ENCODE results near the gene PRKAR1B. TPM values are rescaled to one million over a fixed set of nuclear protein-coding genes. Genes with fewer than 3 reads are reported as not detected.

Gene PRKAR1B
- total and polyA plus RNA-seq, 5 donors = 20.7 to 38.3 (median 23.8) TPM

DNA sequence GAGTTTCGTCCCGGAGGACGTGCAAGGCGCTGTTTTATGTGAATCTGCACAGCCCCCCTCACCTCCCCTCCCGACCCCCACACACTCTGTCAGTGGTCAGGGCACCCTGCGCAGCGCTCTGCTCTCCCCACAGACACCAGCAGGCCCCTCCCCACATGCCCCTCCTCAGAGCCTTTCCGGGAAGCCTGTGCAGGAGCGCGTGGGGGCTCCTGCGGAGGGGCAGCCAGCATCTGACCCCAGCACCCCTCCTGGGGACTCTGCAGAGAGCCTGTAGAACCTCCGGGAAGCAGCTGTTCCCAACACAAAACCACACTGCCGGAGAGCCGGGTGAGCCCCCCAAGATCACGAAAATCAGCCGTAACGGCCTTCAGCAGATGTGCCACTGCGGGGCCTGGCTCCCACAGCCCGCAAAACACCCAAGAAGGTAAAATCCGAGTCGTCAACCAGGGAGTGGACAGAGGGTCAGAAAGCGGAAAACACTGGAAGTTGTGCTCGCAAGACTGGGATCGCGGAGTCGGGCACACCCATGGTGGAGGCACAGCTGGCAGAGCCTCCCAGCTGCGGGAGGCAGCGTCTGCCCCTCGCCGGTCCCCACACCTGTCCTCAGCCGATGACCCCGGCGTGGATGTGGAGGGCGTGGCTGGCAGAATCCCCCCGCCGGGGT lies 153.7 kb downstream of the PRKAR1B start:
- Histone ChIP-seq H3K4me1 (ENCODE audit: control insufficient read depth, insufficient read depth, low read length) (peaks cover 3% of the 10 kb centered on the region), H3K27ac (ENCODE audit: low read length) (no peak overlapping the region), H3K4me3 (ENCODE audit: low read length) (no peak overlapping the region), H3K9me3 (ENCODE audit: control insufficient read depth, low read length) (no peaks in the 10 kb centered on the region), H3K27me3 (ENCODE audit: control insufficient read depth, insufficient read depth) (no peaks in the 10 kb centered on the region)
- peak in 2 of 3 donors; percentile 32 to 35 for DNase-seq
- intact Hi-C loops (cut with DNase I) = no loop called here
- 95% methylated on average over 36 of the region's 36 CpGs for WGBS
- no peak for ATAC-seq

GRCh38 chr7:572416-573268 lies 154.4 kb downstream of the PRKAR1B start:
- ATAC-seq (no peak), DNase-seq (peak in 2 of 3 donors; percentile 46 to 52)
- H3K27me3 ChIP-seq (ENCODE audit: control insufficient read depth, insufficient read depth) = no peaks in the 10 kb centered on the region
- no peak overlapping the region for H3K27ac ChIP-seq (ENCODE audit: low read length)
- no peaks in the 10 kb centered on the region for H3K9me3 ChIP-seq (ENCODE audit: control insufficient read depth, low read length)
- 91% methylated on average over 45 of the region's 45 CpGs for WGBS
- peaks cover 6% of the 10 kb centered on the region for H3K4me1 ChIP-seq (ENCODE audit: control insufficient read depth, insufficient read depth, low read length)
- intact Hi-C loops (cut with DNase I) = no loop called here
- no peak overlapping the region for H3K4me3 ChIP-seq (ENCODE audit: low read length)

DNA sequence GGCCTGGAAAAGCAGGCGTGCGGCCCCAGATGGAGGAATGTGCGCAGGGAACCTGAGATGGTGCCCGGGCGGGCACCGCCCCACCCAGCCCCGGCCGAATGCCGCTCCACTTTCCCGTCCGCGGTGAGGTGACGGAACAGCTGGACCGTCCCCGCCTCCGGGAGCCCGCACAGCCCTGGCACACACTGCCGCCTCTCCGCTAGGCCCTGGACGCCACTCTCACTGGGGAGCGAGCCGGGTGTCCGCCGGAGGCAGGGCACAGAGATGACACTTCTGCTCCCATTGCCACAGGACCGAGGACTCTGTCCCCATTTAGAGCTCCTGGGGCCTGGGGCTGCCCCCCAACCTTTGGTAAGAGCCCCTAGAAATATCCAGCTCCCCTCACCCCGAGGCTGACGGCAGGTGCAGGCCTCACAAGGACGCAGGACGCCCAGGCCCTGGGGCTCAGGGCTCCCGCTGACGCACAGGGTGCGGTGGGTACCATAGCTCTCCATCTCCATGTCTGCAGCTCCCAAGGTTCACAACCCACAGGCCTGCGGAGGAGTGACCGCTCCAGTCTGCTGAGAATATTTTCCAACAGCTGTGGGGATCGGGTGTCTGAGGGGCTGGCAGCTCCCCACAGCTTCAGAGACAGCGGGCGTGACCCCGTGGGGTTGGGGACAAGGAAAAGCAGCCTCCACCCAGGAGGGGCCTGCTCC lies 155.2 kb downstream of the PRKAR1B start:
- Histone ChIP-seq H3K4me3 (ENCODE audit: low read length) (no peak overlapping the region), H3K9me3 (ENCODE audit: control insufficient read depth, low read length) (no peaks in the 10 kb centered on the region), H3K4me1 (ENCODE audit: control insufficient read depth, insufficient read depth, low read length) (peaks cover 6% of the 10 kb centered on the region), H3K27me3 (ENCODE audit: control insufficient read depth, insufficient read depth) (no peaks in the 10 kb centered on the region), H3K27ac (ENCODE audit: low read length) (no peak overlapping the region)
- intact Hi-C loops (cut with DNase I) = no loop called here
- WGBS = 98% methylated on average over 38 of the region's 38 CpGs
- DNase-seq (peak in 2 of 3 donors; percentile 38 to 51), ATAC-seq (no peak)

DNA sequence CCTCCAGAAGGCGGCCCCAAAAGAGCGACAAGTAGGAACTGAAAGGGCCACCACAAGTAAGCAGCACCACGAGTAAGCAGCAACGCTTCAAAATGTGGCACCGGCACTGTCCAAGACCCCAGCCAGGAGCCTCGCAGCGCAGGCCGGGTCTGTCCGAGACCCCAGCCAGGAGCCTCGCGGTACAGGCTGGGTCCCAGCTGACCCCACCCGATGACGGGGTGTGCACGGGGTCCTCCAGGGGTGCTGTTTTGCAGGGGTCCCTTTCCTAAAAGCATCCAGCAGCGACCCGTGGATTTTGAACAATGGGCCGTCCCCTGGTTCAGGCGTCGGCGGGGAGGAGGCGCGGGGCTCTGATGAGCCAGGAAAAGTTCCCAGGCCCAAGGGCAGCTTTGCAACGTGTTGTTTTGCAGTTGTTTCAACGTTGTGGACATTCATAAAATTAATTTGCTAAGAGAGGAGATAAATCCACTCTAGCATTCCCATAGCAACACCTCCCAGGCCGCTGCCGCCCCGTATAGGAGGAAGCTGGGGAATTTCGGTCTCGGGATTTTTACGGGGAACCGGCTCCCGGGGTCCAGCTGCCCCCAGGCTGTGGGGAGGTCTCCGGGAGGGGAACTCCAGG lies 155.9 kb downstream of the PRKAR1B start:
- Histone ChIP-seq H3K27me3 (ENCODE audit: control insufficient read depth, insufficient read depth) (no peaks in the 10 kb centered on the region), H3K9me3 (ENCODE audit: control insufficient read depth, low read length) (no peaks in the 10 kb centered on the region), H3K4me1 (ENCODE audit: control insufficient read depth, insufficient read depth, low read length) (peaks cover 6% of the 10 kb centered on the region), H3K4me3 (ENCODE audit: low read length) (no peak overlapping the region), H3K27ac (ENCODE audit: low read length) (no peak overlapping the region)
- WGBS = 94% methylated on average over 33 of the region's 33 CpGs
- ATAC-seq (no peak), DNase-seq (peak in 2 of 3 donors; percentile 36 to 49)
- intact Hi-C loops (cut with DNase I) = no loop called here

- intact Hi-C loops (cut with DNase I) = no loop called here
- Histone ChIP-seq H3K4me3 (ENCODE audit: low read length) (no peak overlapping the region), H3K27ac (ENCODE audit: low read length) (no peak overlapping the region), H3K4me1 (ENCODE audit: control insufficient read depth, insufficient read depth, low read length) (peaks cover 6% of the 10 kb centered on the region), H3K27me3 (ENCODE audit: control insufficient read depth, insufficient read depth) (no peaks in the 10 kb centered on the region), H3K9me3 (ENCODE audit: control insufficient read depth, low read length) (no peaks in the 10 kb centered on the region)
- ATAC-seq (no peak), DNase-seq (no peak)
- 86% methylated on average over 14 of the region's 14 CpGs for WGBS
These were observed 156.3 kb downstream of the PRKAR1B start for GRCh38 chr7:570801-571070.

DNA sequence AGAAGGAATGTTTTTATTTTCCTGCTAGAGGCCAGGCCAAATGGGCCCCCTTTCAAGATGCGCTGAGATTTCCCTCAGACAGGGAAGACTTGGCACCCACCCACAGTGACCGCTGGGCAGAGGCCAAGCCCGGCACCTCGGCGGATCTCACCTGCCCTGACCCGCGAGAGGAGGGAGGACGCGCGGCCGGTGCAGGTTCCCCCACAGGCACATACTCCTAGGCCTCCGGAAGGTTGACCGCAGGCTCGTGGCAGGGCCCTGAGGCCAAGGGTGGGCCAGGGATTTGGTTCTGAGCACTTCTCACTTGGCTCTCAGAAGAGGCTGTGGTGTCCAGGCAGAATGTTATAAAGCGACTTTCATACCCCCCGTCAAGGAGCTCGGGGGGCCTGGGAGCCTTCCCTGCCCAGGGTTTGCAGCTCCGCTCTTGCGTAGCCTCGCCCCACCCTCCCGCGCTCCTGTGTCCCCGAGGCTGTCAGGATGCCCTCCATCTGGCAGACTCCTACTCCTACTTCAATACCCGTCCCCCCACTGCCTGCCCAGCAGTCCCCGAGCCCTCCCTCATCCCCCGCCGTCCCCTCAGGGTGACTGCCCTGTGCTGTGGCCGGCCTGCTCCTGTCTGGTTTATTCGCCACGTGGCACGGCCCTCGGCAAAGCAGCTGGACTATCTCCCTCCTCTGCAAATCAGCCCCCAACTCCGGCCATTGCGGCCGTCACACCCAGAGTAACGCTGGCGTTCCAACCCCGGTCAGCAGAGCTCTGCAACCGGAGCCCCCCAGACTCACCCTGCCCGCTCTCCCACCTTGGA lies 156.9 kb downstream of the PRKAR1B start:
- Histone ChIP-seq H3K27me3 (ENCODE audit: control insufficient read depth, insufficient read depth) (no peaks in the 10 kb centered on the region), H3K27ac (ENCODE audit: low read length) (no peak overlapping the region), H3K4me1 (ENCODE audit: control insufficient read depth, insufficient read depth, low read length) (peaks cover 6% of the 10 kb centered on the region), H3K4me3 (ENCODE audit: low read length) (no peak overlapping the region), H3K9me3 (ENCODE audit: control insufficient read depth, low read length) (no peaks in the 10 kb centered on the region)
- peak in 2 of 3 donors; percentile 42 to 64 for DNase-seq
- intact Hi-C loops (cut with DNase I) = no loop called here
- ATAC-seq = no peak
- 91% methylated on average over 40 of the region's 40 CpGs for WGBS

GRCh38 chr7:569071-569855 lies 157.8 kb downstream of the PRKAR1B start:
- DNase-seq = peak in 2 of 3 donors; percentile 40 to 54
- Histone ChIP-seq H3K4me1 (ENCODE audit: control insufficient read depth, insufficient read depth, low read length) (peaks cover 6% of the 10 kb centered on the region), H3K4me3 (ENCODE audit: low read length) (no peak overlapping the region), H3K27ac (ENCODE audit: low read length) (no peak overlapping the region), H3K9me3 (ENCODE audit: control insufficient read depth, low read length) (no peaks in the 10 kb centered on the region), H3K27me3 (ENCODE audit: control insufficient read depth, insufficient read depth) (no peaks in the 10 kb centered on the region)
- no peak for ATAC-seq
- intact Hi-C loops (cut with DNase I) = no loop called here
- WGBS = 84% methylated on average over 30 of the region's 30 CpGs

DNA sequence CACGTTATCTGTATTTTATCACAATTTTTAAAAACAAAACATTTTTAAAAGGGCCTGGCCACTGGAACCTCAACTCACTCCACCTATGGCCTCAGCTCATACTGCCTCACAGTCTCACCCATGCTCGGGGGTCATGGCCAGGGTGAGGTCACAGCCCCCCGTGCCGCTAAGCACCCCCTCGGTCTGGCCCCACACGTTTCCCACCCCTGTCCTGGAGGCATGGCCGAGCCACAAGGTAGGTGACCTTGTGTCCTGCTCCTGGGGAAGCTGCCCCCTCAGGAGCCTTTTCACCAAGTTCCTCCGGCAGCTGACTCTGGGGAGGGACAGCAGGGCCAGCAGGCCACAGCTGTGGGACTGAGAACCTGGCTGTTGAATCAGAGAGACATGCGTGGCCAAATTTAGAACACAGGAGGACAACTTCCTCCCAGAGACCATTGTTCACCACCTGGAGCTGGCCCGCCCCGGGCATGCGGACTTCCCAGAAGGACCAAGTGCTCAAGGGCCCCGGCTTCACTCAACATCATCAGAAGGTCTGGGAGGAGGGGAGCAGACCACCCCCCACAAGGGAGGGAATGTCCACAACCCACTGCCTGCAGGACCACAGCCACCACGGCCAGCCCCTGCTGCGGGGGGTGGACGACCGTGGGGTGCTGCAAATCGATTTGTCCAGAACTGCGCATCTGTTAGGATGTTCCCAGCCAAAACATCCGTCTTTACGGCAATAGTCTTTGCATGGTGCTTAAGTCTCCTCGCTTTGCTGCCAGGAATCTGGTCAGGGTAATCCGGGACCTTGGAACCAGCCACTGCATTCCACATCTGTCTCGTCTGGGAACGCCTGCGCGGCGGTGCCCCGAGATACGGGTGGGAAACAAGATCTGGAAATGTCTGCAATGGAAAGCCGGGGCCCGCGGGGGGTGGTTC lies 158.8 kb downstream of the PRKAR1B start:
- DNase-seq (peak in 2 of 3 donors; percentile 82 to 86), ATAC-seq (peak; percentile 42 to 63)
- Histone ChIP-seq H3K4me3 (ENCODE audit: low read length) (no peak overlapping the region), H3K9me3 (ENCODE audit: control insufficient read depth, low read length) (no peaks in the 10 kb centered on the region), H3K27me3 (ENCODE audit: control insufficient read depth, insufficient read depth) (no peaks in the 10 kb centered on the region), H3K27ac (ENCODE audit: low read length) (no peak overlapping the region), H3K4me1 (ENCODE audit: control insufficient read depth, insufficient read depth, low read length) (peaks cover 6% of the 10 kb centered on the region)
- WGBS = 35% methylated on average over 33 of the region's 33 CpGs
- intact Hi-C loops (cut with DNase I) = no loop called here

GRCh38 chr7:567305-567883 lies 159.7 kb downstream of the PRKAR1B start:
- H3K27me3 ChIP-seq (ENCODE audit: control insufficient read depth, insufficient read depth) = no peaks in the 10 kb centered on the region
- no peak for ATAC-seq
- H3K4me3 ChIP-seq (ENCODE audit: low read length) = no peak overlapping the region
- 98% methylated on average over 2 of the region's 3 CpGs for WGBS
- H3K4me1 ChIP-seq (ENCODE audit: control insufficient read depth, insufficient read depth, low read length) = peaks cover 6% of the 10 kb centered on the region
- no peaks in the 10 kb centered on the region for H3K9me3 ChIP-seq (ENCODE audit: control insufficient read depth, low read length)
- no peak for DNase-seq
- H3K27ac ChIP-seq (ENCODE audit: low read length) = no peak overlapping the region
- intact Hi-C loops (cut with DNase I) = no loop called here

Measured in right cardiac atrium (tissue), 5 donors.